ENCODE measurements around the gene KCNQ1.

GRCh38 chr11:2422461-2423156 is 22.2 kb upstream of the KCNQ1 start:
- no peak for TF ChIP-seq CTCF (IDR thresholded peaks at IDR 0.05)
- TF ChIP-seq POLR2A (IDR thresholded peaks at IDR 0.05): no peak

All from adrenal gland (tissue), 5 donors.